ENCODE results near the gene FERMT1. TPM values are rescaled to one million over a fixed set of nuclear protein-coding genes. Genes with fewer than 3 reads are reported as not detected.

The FERMT1 gene
- polyA plus RNA-seq, 4 donors, result 3.2 to 27.2 (median 16.3) TPM

GRCh38 chr20:6053064-6053775 lies 69.6 kb downstream of the FERMT1 start:
- H3K4me1 ChIP-seq (ENCODE audit: control insufficient read depth in 3 of 3, insufficient read depth in 2 of 3, low read depth in 1 of 3, low read length in 2 of 3), result peaks cover 0 to 4% (median 0%) of the 10 kb centered on the region in 3 donors
- no peak overlapping the region for H3K4me3 ChIP-seq (ENCODE audit: low read depth in 1 of 3, low read length in 3 of 3)
- peaks cover 12 to 19% (median 15%) of the 10 kb centered on the region in 3 donors for H3K27me3 ChIP-seq (ENCODE audit: control insufficient read depth in 3 of 3, insufficient read depth in 3 of 3, low read length in 3 of 3)
- H3K36me3 ChIP-seq (ENCODE audit: control insufficient read depth in 3 of 3, insufficient read depth in 2 of 3, low read depth in 1 of 3, low read length in 3 of 3), result peaks cover 0 to 3% (median 0%) of the 10 kb centered on the region in 3 donors
- WGBS, 3 donors, result 63 to 69% (median 66%) methylated on average over 8 of the region's 8 CpGs
- DNase-seq, result no peak
- no peak for FAIRE-seq
- no peaks in the 10 kb centered on the region for H3K9me3 ChIP-seq (ENCODE audit: control insufficient read depth in 2 of 2, insufficient read depth in 1 of 2, low read depth in 1 of 2, low read length in 1 of 2)
- H3K27ac ChIP-seq (ENCODE audit: low read depth in 1 of 3, low read length in 2 of 3), result no peak overlapping the region

GRCh38 chr20:6051505-6051904 lies 71.3 kb downstream of the FERMT1 start:
- Histone ChIP-seq H3K9me3 (ENCODE audit: control insufficient read depth in 2 of 2, insufficient read depth in 1 of 2, low read depth in 1 of 2, low read length in 1 of 2) (no peaks in the 10 kb centered on the region), H3K27ac (ENCODE audit: low read depth in 1 of 3, low read length in 2 of 3) (no peak overlapping the region), H3K36me3 (ENCODE audit: control insufficient read depth in 3 of 3, insufficient read depth in 2 of 3, low read depth in 1 of 3, low read length in 3 of 3) (no peaks in the 10 kb centered on the region), H3K4me3 (ENCODE audit: low read depth in 1 of 3, low read length in 3 of 3) (no peak overlapping the region), H3K27me3 (ENCODE audit: control insufficient read depth in 3 of 3, insufficient read depth in 3 of 3, low read length in 3 of 3) (peaks cover 12 to 19% (median 15%) of the 10 kb centered on the region in 3 donors), H3K4me1 (ENCODE audit: control insufficient read depth in 3 of 3, insufficient read depth in 2 of 3, low read depth in 1 of 3, low read length in 2 of 3) (no peaks in the 10 kb centered on the region)
- FAIRE-seq (no peak), DNase-seq (no peak)
- WGBS, 3 donors, result 57 to 60% (median 58%) methylated on average over 5 of the region's 5 CpGs

- H3K4me3 ChIP-seq (ENCODE audit: low read depth in 1 of 3, low read length in 3 of 3), result no peak overlapping the region
- peaks cover 7 to 19% (median 11%) of the 10 kb centered on the region in 3 donors for H3K27me3 ChIP-seq (ENCODE audit: control insufficient read depth in 3 of 3, insufficient read depth in 3 of 3, low read length in 3 of 3)
- no peaks in the 10 kb centered on the region for H3K4me1 ChIP-seq (ENCODE audit: control insufficient read depth in 3 of 3, insufficient read depth in 2 of 3, low read depth in 1 of 3, low read length in 2 of 3)
- 86 to 88% (median 86%) methylated on average over 3 of the region's 3 CpGs for WGBS, 3 donors
- no peak overlapping the region for H3K27ac ChIP-seq (ENCODE audit: low read depth in 1 of 3, low read length in 2 of 3)
- DNase-seq (no peak), FAIRE-seq (no peak)
- peaks cover 0 to 7% (median 0%) of the 10 kb centered on the region in 3 donors for H3K36me3 ChIP-seq (ENCODE audit: control insufficient read depth in 3 of 3, insufficient read depth in 2 of 3, low read depth in 1 of 3, low read length in 3 of 3)
- no peaks in the 10 kb centered on the region for H3K9me3 ChIP-seq (ENCODE audit: control insufficient read depth in 2 of 2, insufficient read depth in 1 of 2, low read depth in 1 of 2, low read length in 1 of 2)
Measured at GRCh38 chr20:6048391-6048790, 74.4 kb downstream of the FERMT1 start.

- whole genome bisulfite sequencing, 3 donors, result 40 to 57% (median 53%) methylated on average over 1 of the region's 1 CpG
- no peak for FAIRE-seq
Measured at GRCh38 chr20:6046432-6046831, 76.4 kb downstream of the FERMT1 start.

GRCh38 chr20:6045566-6045965 lies 77.3 kb downstream of the FERMT1 start:
- DNase-seq (no peak), FAIRE-seq (no peak)
- H3K27ac ChIP-seq (ENCODE audit: low read depth in 1 of 3, low read length in 2 of 3), result no peak overlapping the region
- no peaks in the 10 kb centered on the region for H3K27me3 ChIP-seq (ENCODE audit: control insufficient read depth in 3 of 3, insufficient read depth in 3 of 3, low read length in 3 of 3)
- H3K4me1 ChIP-seq (ENCODE audit: control insufficient read depth in 3 of 3, insufficient read depth in 2 of 3, low read depth in 1 of 3, low read length in 2 of 3), result no peaks in the 10 kb centered on the region
- no peak overlapping the region for H3K4me3 ChIP-seq (ENCODE audit: low read depth in 1 of 3, low read length in 3 of 3)
- no peaks in the 10 kb centered on the region for H3K9me3 ChIP-seq (ENCODE audit: control insufficient read depth in 2 of 2, insufficient read depth in 1 of 2, low read depth in 1 of 2, low read length in 1 of 2)
- peaks cover 9 to 29% (median 17%) of the 10 kb centered on the region in 3 donors for H3K36me3 ChIP-seq (ENCODE audit: control insufficient read depth in 3 of 3, insufficient read depth in 2 of 3, low read depth in 1 of 3, low read length in 3 of 3)

More at GRCh38 chr20:6046432-6046831, 76.4 kb downstream of the FERMT1 start:
- H3K27me3 ChIP-seq (ENCODE audit: control insufficient read depth in 3 of 3, insufficient read depth in 3 of 3, low read length in 3 of 3), result peaks cover 0 to 2% (median 0%) of the 10 kb centered on the region in 3 donors
- H3K4me1 ChIP-seq (ENCODE audit: control insufficient read depth in 3 of 3, insufficient read depth in 2 of 3, low read depth in 1 of 3, low read length in 2 of 3), result no peaks in the 10 kb centered on the region
- no peaks in the 10 kb centered on the region for H3K9me3 ChIP-seq (ENCODE audit: control insufficient read depth in 2 of 2, insufficient read depth in 1 of 2, low read depth in 1 of 2, low read length in 1 of 2)
- H3K4me3 ChIP-seq (ENCODE audit: low read depth in 1 of 3, low read length in 3 of 3), result no peak overlapping the region
- no peak overlapping the region for H3K27ac ChIP-seq (ENCODE audit: low read depth in 1 of 3, low read length in 2 of 3)
- DNase-seq, result no peak
- peaks cover 2 to 20% (median 9%) of the 10 kb centered on the region in 3 donors for H3K36me3 ChIP-seq (ENCODE audit: control insufficient read depth in 3 of 3, insufficient read depth in 2 of 3, low read depth in 1 of 3, low read length in 3 of 3)

- Histone ChIP-seq H3K27ac (ENCODE audit: low read depth in 1 of 3, low read length in 2 of 3) (no peak overlapping the region), H3K27me3 (ENCODE audit: control insufficient read depth in 3 of 3, insufficient read depth in 3 of 3, low read length in 3 of 3) (no peaks in the 10 kb centered on the region), H3K4me1 (ENCODE audit: control insufficient read depth in 3 of 3, insufficient read depth in 2 of 3, low read depth in 1 of 3, low read length in 2 of 3) (no peaks in the 10 kb centered on the region), H3K36me3 (ENCODE audit: control insufficient read depth in 3 of 3, insufficient read depth in 2 of 3, low read depth in 1 of 3, low read length in 3 of 3) (peaks cover 13 to 30% (median 23%) of the 10 kb centered on the region in 3 donors), H3K4me3 (ENCODE audit: low read depth in 1 of 3, low read length in 3 of 3) (no peak overlapping the region), H3K9me3 (ENCODE audit: control insufficient read depth in 2 of 2, insufficient read depth in 1 of 2, low read depth in 1 of 2, low read length in 1 of 2) (no peaks in the 10 kb centered on the region)
- FAIRE-seq (no peak), DNase-seq (peak; percentile 47 to 69)
- 84 to 92% (median 92%) methylated on average over 2 of the region's 2 CpGs for WGBS, 3 donors
Measured at GRCh38 chr20:6044115-6044514, 78.7 kb downstream of the FERMT1 start.

GRCh38 chr20:6041808-6042265 lies 81.0 kb downstream of the FERMT1 start:
- no peak for FAIRE-seq

GRCh38 chr20:6040958-6041807 lies 81.6 kb downstream of the FERMT1 start:
- FAIRE-seq (no peak), DNase-seq (no peak)
- Histone ChIP-seq H3K4me1 (ENCODE audit: control insufficient read depth in 3 of 3, insufficient read depth in 2 of 3, low read depth in 1 of 3, low read length in 2 of 3) (no peaks in the 10 kb centered on the region), H3K36me3 (ENCODE audit: control insufficient read depth in 3 of 3, insufficient read depth in 2 of 3, low read depth in 1 of 3, low read length in 3 of 3) (peaks cover 13 to 41% (median 28%) of the 10 kb centered on the region in 3 donors), H3K27me3 (ENCODE audit: control insufficient read depth in 3 of 3, insufficient read depth in 3 of 3, low read length in 3 of 3) (no peaks in the 10 kb centered on the region), H3K4me3 (ENCODE audit: low read depth in 1 of 3, low read length in 3 of 3) (no peak overlapping the region), H3K9me3 (ENCODE audit: control insufficient read depth in 2 of 2, insufficient read depth in 1 of 2, low read depth in 1 of 2, low read length in 1 of 2) (no peaks in the 10 kb centered on the region), H3K27ac (ENCODE audit: low read depth in 1 of 3, low read length in 2 of 3) (no peak overlapping the region)
- 89 to 97% (median 96%) methylated on average over 59 to 67 of the region's 67 CpGs for WGBS, 3 donors

More at GRCh38 chr20:6041808-6042265, 81.0 kb downstream of the FERMT1 start:
- DNase-seq, result no peak
- Histone ChIP-seq H3K27me3 (ENCODE audit: control insufficient read depth in 3 of 3, insufficient read depth in 3 of 3, low read length in 3 of 3) (no peaks in the 10 kb centered on the region), H3K4me1 (ENCODE audit: control insufficient read depth in 3 of 3, insufficient read depth in 2 of 3, low read depth in 1 of 3, low read length in 2 of 3) (no peaks in the 10 kb centered on the region), H3K27ac (ENCODE audit: low read depth in 1 of 3, low read length in 2 of 3) (no peak overlapping the region), H3K4me3 (ENCODE audit: low read depth in 1 of 3, low read length in 3 of 3) (no peak overlapping the region), H3K9me3 (ENCODE audit: control insufficient read depth in 2 of 2, insufficient read depth in 1 of 2, low read depth in 1 of 2, low read length in 1 of 2) (no peaks in the 10 kb centered on the region), H3K36me3 (ENCODE audit: control insufficient read depth in 3 of 3, insufficient read depth in 2 of 3, low read depth in 1 of 3, low read length in 3 of 3) (peaks cover 13 to 37% (median 26%) of the 10 kb centered on the region in 3 donors)
- WGBS, 3 donors, result 94 to 96% (median 95%) methylated on average over 26 of the region's 26 CpGs
